NCI-H1105 (cell line): ENCODE results near the gene COL8A2.
A peak's percentile ranks its signal among the peaks of the same experiment; 100 is the strongest.
"Not testable (repeated sequence)": the region's sequence is repeated elsewhere in the genome, so short reads cannot be mapped to it uniquely, and the experiment has no call there.

Source experiments
- DNase-seq: peaks from one replicate; lab custom pipeline; 2025; lab: John Stamatoyannopoulos, UW

Gene COL8A2

DNA sequence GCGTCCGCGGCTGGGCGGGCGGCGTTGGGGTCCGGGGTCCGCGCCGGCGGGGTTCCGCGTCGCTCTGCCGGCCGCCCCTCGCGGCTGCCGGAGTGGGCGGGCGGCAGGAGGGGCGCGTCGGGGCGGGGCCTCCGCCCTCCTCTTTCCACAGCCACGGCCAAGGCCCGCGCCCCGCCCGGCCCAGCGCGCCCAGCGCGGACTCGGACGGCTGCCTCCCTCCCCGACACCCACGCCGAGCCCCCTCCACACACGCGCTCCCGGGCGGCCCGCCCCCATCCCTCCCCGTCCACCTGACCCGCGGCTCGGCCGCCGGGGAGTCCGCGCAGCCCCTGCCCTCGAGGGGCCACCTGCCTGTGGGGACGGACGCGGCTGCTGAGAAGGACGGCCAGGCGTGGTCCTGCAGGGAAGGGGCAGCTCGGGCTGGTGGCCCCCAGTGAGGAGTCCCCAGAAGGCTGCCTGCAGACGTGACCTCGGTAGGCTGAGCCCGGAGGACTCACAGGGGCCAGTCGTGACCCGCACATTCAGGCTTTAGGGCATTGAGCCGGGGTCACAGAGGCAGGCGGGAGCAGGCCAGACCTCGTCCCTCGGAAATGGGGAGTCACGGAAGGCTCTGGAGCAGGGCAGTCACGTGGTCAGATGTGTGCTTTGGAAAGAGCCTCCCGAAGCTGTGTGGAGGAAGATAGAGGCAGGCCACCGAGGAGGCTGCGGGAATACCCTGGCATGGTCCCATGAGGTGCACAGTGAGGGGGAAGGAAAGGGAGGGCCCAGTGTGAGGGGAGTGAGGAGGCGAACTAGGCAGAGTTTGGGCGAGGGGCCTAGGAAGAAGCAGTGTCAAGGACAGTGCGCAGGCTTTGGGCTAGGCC is at the start of gene COL8A2:
COL8A2 (minus strand) TSS at position 94 of the 863 bp plus-strand sequence. CDS start 24,980 bp downstream, outside the sequence.
- DNase-seq, result no peak

DNA sequence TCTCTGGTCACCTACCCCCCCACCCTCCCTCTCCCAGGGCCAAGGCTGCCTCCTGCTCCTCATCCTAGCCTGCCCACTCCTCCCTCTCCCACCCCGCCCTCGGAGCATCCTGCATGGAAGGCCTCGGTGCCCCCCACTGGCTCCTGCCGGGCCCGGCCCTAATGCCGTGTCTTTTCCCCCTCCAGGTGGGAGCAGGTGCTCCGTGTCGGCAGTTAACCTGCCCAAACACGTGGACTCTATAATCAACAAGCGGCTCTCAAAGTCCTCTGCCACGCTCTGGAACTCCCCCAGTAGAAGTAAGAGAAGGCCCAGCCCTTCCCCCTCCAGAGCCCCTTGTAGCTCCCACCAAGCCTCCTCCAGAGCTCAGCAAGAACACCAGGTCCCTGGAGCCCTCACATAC is 49.7 kb upstream of the COL8A2 start:
- peak; percentile 63 for DNase-seq

DNA sequence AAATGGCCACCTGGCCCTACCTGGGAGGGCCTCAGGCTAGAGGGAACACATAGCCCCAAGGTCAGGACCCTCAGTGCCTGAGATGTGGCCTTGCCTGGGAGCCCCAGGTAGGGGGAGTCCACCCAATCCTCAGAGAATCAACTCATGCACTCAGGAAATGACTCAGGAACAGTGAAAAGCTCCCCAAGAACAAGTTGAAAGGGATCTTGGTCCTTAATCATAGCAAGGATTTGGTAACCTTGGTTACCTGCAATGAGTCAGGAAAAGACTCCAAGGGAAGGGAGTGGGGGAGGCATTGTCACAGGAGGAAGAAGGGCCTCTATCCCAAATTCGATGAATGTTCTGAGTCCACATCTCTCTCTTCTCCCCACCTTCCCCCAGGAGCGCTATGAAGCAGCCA is 48.0 kb upstream of the COL8A2 start:
- no peak for DNase-seq

DNA sequence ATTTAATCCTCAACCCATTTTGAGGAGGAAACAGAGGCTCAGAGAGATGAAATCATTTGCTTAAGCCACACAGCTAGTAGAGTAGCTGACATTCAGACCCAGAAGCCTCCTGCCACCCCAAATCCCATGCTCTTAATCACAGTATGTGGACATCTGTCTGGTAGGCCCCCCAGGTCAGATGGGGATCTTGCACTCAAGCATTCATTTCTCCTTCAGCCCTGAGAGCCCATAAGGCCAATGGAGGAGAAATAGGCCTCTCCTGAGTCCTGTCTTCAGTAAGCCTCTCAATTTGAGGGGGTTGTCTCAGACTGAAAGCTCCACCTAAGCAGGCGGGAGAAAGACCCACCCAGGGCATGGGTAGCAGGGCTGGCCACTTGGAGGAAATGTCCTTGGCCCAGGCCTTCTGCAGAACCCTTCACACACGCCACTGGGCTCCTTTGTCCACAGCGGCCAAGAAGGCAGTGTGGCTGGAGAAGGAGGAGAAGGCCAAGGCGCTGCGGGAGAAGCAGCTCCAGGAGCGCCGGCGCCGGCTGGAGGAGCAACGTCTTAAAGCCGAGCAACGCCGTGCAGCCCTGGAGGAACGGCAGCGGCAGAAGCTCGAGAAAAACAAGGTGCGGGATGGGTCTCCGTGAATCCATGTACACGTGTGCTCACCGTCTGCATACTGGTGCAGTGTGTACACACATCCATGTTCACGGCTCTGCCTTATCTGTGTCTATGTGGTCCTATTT is 47.2 kb upstream of the COL8A2 start:
- DNase-seq, result no peak

DNA sequence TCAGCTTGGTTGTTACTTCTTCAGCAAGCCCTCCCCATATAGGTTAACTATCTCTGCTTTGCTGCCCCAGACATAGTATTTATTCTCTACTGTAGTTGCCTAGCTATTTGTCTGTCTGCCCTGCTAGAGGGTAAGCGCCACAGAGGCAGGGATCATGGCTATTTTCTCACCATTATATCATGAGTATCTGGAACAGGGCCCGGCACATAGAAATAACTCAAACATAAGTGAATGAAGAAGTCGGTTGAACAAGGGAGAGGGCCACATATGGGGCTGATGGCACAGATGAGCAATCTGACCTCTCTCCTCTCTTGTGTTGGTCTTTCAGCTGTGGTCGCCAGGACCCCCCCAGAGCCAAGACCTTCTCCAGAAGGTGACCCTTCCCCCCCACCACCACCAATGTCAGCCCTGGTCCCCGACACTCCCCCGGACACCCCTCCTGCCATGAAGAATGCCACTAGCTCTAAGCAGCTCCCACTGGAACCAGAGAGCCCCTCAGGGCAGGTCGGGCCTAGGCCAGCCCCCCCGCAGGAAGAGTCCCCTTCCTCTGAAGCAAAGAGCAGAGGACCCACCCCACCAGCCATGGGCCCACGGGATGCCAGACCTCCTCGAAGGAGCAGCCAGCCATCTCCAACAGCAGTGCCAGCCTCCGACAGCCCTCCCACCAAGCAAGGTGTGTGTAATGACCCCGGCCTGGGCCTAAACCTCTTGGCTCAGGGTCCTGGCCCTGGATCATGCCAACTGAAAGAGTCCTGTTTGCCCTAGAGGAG is 45.8 kb upstream of the COL8A2 start:
- DNase-seq, result no peak

DNA sequence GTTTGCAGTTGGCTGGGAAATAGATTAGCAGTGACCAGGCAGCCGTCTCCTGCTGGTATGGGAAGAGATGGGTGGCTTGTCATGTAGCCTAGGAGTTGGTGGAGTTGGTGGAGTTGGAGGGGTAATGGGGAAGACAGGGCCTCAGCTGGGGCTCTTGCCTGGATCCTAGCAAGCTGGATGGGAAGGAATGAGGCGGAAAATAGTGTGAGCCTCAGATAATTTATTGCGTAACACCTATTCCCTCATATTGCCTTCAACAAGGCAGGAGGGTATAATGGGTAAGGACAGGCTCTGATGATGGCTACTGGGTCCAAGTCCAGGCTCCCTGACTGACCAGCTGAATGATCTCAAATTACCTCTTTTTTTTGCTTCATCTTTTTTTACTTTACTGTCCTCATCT is 43.5 kb upstream of the COL8A2 start:
- no peak for DNase-seq

DNA sequence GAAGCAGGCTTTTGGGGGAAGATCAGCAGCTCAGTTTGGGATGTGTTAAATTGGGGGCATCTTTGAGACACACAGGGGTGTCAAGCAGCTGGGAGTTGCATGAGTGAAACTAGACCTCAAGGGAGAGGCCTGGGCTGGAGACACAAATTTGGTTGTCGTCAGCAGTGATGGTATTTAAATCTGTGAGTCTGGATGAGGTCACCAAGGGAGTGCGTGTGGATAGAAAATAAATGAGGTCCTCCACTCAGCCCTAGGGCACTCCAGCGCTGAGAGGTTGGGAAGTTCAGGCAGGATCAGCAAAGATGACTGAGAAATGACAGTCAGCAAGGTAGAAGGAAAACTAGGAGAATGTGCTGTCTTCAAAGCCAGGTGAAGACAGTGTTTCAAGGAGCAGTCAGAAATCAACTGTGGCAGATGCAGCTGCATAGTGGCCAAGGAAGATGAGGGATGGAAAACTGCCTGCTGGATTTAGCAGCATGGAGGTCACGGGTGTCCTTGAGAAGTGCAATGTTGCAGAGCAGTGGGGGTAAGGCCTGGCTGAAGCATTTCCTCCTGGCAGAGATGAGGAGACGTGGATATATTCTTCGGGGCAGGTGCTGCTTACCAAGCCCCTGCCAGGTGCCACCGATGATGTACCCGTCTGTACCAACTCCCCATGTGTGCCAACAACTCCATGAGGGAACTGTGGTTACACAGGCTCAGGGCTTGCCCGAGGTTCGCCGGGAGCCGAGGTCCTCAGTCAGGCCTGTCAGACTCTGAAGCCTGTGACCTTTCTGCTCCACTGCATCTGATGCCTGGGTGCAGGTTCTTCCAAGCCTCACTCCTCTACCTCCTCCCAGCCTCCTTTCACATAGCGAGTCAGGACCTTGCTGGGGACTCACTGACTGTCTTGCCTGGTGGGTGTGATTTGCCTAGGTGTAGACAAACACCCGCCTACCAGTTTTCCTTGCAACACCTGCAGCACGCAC is 42.2 kb upstream of the COL8A2 start:
- DNase-seq, result no peak

DNA sequence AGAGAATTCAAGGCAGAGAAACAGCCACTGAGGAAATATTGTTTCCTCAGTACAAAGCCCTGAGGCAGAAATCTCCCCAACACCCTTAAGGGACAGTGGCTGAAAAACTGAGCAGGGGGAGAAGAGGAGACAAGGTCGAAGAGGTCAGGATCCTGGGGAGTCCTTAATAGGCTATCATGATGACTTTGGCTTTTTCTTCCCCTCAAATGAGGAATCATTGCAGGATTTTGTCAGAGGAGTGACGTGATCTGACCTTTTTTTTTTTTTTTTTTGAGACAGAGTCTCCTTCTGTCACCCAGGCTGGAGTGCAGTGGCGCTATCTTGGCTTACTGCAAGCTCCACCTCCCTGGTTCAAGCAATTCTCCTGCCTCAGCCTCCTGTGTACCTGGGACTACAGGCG is 41.1 kb upstream of the COL8A2 start:
- DNase-seq, result no peak

DNA sequence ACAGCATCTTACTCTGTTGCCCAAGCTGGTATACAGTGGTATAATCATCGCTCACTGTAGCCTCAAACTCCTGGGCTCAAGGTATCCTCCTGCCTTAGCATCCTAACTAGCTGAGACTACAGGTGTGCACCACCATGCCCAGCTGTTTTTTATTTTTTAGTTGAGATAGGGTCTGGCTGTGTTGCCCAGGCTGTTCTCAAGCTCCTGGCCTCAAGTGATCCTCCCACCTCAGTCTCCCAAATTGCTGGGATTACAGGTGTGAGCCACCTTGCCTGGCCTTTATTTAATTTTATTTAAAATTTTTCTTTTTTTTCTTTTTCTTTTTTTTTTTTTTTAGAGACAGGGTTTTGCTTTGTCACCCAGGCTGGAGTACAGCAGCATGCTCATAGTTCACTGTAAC is 40.1 kb upstream of the COL8A2 start:
- no peak for DNase-seq

DNA sequence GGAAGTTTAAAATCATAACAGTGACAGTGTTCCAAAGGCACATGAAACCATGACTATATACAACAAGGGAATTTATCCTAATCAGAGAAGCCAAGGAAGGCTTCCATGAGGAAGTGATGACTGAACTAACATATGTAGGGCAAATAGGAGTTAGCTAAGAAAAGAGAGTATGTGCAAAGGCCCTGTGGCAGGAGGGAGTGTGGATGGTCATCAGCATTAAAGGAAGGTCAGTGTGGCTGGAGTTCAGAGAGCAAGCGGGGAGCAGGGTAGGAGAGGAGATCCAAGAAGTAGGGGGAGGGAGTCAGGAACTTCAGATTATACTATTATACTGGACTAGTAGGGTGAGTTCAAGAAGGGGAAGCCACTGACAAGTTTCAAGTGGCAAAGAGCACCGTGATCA is 39.3 kb upstream of the COL8A2 start:
- DNase-seq, result no peak

DNA sequence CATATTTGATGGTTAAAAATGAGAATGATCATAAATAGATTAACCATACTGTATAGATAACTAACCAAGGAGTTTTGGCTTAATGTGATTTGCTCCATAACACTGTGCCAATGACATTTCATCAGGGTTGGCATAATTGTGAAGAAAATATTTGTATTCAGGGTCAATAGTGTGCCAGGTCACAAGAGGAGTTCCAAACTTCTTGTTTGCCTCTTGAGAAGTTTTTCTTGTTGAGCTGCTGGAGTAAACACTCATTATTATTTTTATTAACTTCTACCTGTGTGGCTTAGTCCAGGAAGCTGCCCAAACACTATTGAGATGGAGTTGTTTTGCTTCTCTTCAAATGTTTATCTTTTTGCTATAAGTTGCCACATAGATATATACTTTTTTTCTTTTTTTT is 38.4 kb upstream of the COL8A2 start:
- DNase-seq, result no peak

DNA sequence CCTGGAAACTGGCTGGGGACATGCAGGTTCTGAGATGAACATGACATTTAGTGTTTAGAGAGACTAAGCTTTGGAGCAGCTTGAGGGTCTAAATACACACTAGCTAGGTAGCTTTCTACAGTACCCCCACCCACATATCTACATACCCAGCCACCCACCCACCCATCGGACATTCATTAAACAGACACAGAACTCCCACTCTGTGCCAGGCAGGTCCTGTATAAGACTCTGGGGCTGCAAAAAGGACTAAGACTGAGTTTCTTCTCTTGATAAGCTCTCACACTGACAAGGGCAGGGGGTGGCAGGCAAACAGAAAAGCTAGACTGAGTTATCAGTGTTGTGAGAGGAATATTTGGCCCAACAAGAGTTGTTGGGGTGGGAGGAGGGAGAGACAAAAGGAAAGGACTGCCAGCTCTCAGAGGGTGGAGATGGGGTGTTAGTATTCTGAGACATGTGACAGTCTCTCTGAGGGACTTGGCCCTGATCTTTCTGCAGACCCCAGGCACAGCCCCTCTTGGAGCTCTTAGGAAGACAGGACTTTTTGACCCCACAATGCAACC is 37.7 kb upstream of the COL8A2 start:
- no peak for DNase-seq

DNA sequence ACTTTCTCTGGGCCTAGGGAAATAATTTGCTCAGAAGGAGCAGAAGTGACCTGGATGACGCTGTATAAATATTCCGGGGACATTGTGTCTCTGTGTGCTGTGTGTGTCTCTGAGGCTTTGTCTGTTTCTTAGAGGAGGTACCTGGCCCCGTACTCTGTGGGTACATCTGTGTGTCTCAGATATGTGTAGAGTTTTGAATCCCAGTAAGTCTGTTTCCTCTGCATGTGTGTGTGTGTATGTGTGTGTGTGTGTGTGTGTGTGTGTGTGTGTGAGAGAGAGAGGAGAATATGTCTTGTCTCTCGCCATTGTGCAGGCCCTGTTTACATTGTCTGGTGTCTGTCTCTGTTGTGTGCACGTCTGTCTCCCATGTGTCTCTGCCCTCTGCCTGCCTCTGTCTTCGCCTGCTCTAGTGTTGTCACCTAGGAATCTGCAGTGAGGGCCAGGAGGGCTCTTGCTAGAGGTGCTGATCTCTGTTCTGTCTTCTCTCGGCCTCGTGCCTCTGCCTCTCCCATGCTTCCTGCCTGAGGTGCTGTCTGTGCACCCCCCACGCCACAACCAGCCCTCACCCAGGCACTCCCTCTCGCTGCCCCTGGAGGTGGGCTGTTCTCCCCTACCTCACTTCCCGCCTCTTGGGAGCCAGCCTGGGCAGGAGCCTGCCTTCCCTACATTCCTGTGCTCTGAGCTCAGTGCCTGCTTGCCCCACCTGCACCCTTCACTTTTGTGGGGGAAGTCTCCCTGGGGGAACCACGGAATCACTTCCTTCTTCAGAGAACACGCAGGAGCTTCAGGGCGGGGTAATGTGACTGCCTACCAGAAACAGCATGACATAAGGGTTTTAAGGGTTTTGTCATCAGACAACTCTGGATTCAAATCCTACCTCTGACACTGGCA is 36.9 kb upstream of the COL8A2 start:
- no peak for DNase-seq

DNA sequence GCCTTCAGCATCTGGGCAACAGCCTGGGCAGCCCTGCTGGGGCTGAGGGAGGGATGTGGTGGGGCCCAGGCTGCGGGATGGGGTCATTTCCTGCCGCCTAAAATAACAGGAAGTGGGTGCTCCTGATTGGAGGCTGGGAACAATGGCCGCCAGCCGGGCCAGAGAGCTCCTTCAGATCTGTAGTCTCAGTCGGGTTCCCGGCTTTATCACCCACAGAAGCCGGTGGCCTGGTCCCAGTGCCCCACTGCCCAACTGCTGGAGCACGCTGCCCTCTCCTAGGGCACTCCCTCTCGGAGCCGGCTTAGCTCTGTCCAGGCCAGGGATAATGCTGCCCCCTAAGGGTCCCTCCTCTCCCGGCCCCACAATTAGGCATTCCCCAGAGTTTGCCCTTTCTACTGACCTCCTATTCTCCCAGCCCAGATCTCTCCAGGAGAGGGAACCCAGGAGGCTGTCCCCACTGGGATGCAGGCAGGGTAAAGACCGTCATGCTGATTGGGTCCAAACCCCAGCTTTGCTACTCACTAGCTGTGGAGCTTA is 36.0 kb upstream of the COL8A2 start:
- DNase-seq, result no peak

DNA sequence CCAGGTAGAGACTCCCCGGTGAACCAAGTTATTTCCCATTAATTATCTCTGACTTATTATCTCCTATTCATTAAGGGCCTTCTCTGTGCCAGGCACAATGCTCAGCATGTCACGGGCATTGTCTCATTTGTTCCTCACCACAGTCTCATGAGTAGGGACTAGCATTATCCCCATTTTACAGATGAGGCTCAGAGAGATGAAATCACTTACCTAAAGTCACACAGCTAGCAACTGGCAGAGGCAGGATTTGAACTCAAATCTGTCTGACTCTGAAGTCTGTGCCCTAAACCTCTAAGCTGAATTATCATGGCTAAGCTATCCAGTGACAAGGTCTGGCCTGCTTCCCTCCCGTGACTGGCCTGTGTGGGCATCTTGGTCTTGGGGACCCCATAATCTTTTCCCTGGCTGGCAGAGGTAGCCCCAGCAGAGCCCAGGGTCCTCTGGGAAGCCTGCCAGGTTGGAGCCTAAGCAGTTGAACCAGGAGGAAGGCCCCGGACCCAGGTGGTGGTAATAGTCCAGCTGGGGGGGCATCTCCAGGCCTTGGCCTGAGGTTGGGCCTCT is 35.4 kb upstream of the COL8A2 start:
- DNase-seq, result no peak

DNA sequence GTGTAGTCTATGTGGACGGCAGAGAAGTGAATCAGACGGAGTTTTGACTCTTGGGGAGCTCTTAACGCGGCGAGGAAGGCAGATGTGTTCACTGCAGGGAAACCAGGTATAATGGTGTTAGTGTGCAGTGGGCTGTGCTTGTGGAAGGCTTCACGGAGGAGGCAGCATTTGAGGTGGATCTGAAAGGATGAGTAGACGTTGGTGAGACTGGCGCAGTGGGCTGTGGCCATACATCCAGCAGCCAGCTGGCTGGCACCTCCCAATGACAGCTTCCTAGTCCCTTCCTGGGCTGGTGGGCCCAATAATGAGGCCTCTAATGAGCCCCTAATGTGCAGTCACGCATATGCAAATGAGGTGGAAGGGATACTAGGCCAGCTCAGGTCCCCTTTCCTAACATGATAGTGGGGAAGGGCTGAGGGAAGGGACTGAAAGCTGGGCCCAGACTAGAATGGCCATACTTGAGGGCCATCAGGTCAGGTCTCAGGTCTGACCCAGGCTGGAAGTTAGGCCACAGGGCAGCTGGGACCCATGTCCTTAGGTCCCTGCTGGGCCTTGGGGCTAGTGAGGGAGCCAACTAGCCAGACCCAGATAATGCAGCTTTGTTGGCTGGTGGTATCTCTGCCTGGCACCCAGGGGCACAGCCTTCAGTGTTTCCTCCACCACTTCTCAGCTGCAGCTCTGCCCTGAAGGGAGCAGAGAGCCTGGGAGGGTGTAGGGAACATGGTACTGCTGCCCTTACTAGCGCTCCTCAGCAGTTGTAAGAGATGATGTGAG is 34.8 kb upstream of the COL8A2 start:
- DNase-seq, result no peak

DNA sequence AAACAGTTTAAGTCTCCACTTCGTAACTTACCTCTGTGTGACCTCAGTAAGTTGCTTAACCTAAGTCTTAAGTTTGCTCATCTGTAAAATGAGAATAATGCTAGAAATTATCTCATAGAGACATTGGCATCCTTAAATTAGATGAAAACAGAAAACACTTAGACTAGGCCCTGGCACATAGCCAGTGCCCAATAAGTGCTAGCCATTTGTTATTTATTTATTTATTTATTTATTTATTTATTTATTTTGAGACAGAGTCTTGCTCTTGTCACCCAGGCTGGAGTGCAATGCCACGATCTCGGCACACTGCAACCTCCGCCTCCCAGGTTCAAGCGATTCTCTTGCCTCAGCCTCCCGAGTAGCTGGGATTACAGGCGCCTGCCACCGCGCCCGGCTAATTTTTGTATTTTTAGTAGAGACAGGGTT is 33.8 kb upstream of the COL8A2 start:
- DNase-seq, result not testable (repeated sequence)

DNA sequence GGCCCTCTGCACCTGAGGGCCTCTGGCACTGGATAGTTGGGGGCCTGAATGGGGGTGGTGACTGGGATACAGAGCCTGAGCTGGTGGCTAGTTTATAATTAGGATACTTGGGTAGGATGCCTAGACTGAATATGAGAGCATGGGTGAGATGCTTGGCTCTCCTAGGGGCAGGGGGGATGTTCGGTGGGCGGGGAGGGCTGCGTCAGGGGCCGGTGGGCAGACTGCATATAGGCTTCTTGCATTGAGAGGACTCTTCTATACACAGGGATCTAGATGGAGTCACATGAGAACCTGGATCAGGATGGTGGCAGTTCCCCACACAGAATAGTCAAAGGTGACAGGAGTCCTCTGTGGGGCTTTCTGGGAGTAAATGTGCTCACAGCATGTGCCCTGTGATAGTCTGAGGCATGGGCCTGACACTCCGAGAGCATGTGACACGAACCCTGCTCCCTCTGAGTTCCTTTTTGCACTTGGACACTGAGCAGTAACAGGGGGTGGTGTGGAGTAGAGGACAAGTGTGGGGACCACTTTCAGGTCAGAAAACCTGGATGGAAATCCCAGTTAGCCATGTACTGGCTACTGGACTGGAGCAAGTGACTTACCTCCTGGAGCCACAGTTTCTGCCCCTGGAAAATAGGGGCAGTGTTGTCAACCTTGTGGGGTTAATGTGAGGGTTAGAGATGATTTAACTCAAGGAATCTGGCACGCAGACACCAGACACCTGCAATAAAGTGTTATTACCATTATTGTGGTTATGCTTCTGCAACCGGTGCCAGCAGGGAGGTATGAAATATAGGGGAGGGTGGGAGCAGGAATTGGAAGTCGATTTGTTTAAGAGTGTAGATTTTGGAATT is 33.2 kb upstream of the COL8A2 start:
- no peak for DNase-seq
